Measurements from ENCODE around the gene ZCCHC7.

GRCh38 chr9:37165644-37166043, 45.3 kb downstream of the ZCCHC7 start:
- TF ChIP-seq, protein P1, sequence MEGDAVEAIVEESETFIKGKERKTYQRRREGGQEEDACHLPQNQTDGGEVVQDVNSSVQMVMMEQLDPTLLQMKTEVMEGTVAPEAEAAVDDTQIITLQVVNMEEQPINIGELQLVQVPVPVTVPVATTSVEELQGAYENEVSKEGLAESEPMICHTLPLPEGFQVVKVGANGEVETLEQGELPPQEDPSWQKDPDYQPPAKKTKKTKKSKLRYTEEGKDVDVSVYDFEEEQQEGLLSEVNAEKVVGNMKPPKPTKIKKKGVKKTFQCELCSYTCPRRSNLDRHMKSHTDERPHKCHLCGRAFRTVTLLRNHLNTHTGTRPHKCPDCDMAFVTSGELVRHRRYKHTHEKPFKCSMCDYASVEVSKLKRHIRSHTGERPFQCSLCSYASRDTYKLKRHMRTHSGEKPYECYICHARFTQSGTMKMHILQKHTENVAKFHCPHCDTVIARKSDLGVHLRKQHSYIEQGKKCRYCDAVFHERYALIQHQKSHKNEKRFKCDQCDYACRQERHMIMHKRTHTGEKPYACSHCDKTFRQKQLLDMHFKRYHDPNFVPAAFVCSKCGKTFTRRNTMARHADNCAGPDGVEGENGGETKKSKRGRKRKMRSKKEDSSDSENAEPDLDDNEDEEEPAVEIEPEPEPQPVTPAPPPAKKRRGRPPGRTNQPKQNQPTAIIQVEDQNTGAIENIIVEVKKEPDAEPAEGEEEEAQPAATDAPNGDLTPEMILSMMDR (IDR thresholded peaks at IDR 0.05; ENCODE audit: borderline replicate concordance, extremely low read depth, low read length, poor library complexity, severe bottlenecking), result no peak
- no peak for TF ChIP-seq EZH2 (IDR thresholded peaks at IDR 0.05; ENCODE audit: borderline replicate concordance, low read depth, low read length, severe bottlenecking)

Measured in DND-41 (cell line).